ENCODE results near the gene RINL. TPM values are rescaled to one million over a fixed set of nuclear protein-coding genes. Genes with fewer than 3 reads are reported as not detected.
"Not testable (repeated sequence)": the region's sequence is repeated elsewhere in the genome, so short reads cannot be mapped to it uniquely, and the experiment has no call there.

Gene RINL
- total and polyA plus RNA-seq, 2 donors from 2014 or later: 9.5 to 13.0 TPM

- intact Hi-C loops (cut with DNase I): no loop called here
- peaks cover 0 to 9% (median 0%) of the 10 kb centered on the region in 3 donors for H3K4me1 ChIP-seq (ENCODE audit: control insufficient read depth in 2 of 3, insufficient read depth in 2 of 3, low read depth in 1 of 3, low read length in 3 of 3)
- H3K9me3 ChIP-seq (ENCODE audit: control insufficient read depth in 2 of 3, insufficient read depth in 1 of 3, low read length in 3 of 3): no peaks in the 10 kb centered on the region
- no peaks in the 10 kb centered on the region for H3K27me3 ChIP-seq (ENCODE audit: control insufficient read depth, insufficient read depth, low read length)
- DNase-seq: no peak
- no peak for FAIRE-seq
- no peak overlapping the region for H3K27ac ChIP-seq (ENCODE audit: low read depth in 2 of 2, low read length in 2 of 2)
- H3K9ac ChIP-seq (ENCODE audit: low read length in 3 of 3): no peak overlapping the region
- no peak for TF ChIP-seq CTCF (IDR thresholded peaks at IDR 0.05; ENCODE audit: borderline replicate concordance, extremely low read depth, insufficient read depth)
- H3K4me3 ChIP-seq (ENCODE audit: low read length in 3 of 3): no peak overlapping the region
- peaks cover 0 to 21% (median 18%) of the 10 kb centered on the region in 3 donors for H3K36me3 ChIP-seq (ENCODE audit: control insufficient read depth in 2 of 3, insufficient read depth in 3 of 3, low read length in 3 of 3)
Observed at GRCh38 chr19:38889803-38890202, 11.7 kb upstream of the RINL start.

DNA sequence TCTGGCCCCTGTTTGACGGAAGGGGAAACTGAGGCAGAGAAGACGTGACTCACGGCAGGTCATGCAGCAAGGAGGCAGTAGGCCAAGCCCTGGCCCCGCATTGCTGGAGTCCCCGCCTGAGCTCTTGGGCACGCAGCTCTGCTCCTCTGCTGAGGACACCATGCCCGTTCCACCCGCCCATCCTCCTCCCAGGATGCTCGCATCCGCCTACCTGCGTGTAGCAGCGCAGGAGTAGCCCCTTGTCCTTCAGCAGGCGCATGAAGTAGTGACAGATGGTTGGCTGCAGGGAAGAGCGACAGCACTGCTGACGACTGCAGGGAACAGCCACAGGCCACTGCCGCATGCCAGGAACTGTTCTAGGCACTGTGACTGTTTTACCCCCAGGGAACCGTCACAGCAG is 10.8 kb upstream of the RINL start:
- FAIRE-seq: no peak
- intact Hi-C loops (cut with DNase I): no loop called here
- H3K27ac ChIP-seq (ENCODE audit: low read depth in 2 of 2, low read length in 2 of 2): no peak overlapping the region
- no peaks in the 10 kb centered on the region for H3K27me3 ChIP-seq (ENCODE audit: control insufficient read depth, insufficient read depth, low read length)
- H3K36me3 ChIP-seq (ENCODE audit: control insufficient read depth in 2 of 3, insufficient read depth in 3 of 3, low read length in 3 of 3): peaks cover 0 to 23% (median 18%) of the 10 kb centered on the region in 3 donors
- H3K9ac ChIP-seq (ENCODE audit: low read length in 3 of 3): no peak overlapping the region
- H3K4me1 ChIP-seq (ENCODE audit: control insufficient read depth in 2 of 3, insufficient read depth in 2 of 3, low read depth in 1 of 3, low read length in 3 of 3): peaks cover 0 to 2% (median 0%) of the 10 kb centered on the region in 3 donors
- no peak for TF ChIP-seq CTCF (IDR thresholded peaks at IDR 0.05; ENCODE audit: borderline replicate concordance, extremely low read depth, insufficient read depth)
- H3K9me3 ChIP-seq (ENCODE audit: control insufficient read depth in 2 of 3, insufficient read depth in 1 of 3, low read length in 3 of 3): no peaks in the 10 kb centered on the region
- H3K4me3 ChIP-seq (ENCODE audit: low read length in 3 of 3): no peak overlapping the region
- DNase-seq: no peak

DNA sequence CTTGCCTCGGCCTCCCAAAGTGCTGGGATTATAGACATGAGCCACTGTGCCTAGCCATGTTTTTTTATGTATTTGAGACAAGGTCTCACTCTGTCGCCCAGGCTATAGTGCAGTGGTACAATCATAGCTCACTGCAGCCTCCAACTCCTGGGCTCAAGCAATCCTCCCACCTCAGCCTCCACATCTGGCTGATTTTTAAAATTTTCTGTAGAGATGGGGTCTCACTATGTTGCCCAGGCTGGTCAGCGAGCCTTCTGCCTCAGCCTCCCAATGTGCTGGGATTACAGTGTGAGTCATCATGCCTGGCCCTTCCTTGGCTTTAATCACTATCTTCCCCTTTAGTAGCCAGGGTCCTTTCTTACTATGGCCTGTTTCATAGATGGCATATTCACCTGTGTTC is 6.6 kb upstream of the RINL start:
- H3K4me3 ChIP-seq (ENCODE audit: low read length in 3 of 3); intact Hi-C loops (cut with DNase I); H3K9ac ChIP-seq (ENCODE audit: low read length in 3 of 3); H3K27ac ChIP-seq (ENCODE audit: low read depth in 2 of 2, low read length in 2 of 2); H3K27me3 ChIP-seq (ENCODE audit: control insufficient read depth, insufficient read depth, low read length); FAIRE-seq; H3K9me3 ChIP-seq (ENCODE audit: control insufficient read depth in 2 of 3, insufficient read depth in 1 of 3, low read length in 3 of 3); H3K4me1 ChIP-seq (ENCODE audit: control insufficient read depth in 2 of 3, insufficient read depth in 2 of 3, low read depth in 1 of 3, low read length in 3 of 3); DNase-seq: not testable (repeated sequence)
- peaks cover 0 to 19% (median 13%) of the 10 kb centered on the region in 3 donors for H3K36me3 ChIP-seq (ENCODE audit: control insufficient read depth in 2 of 3, insufficient read depth in 3 of 3, low read length in 3 of 3)

DNA sequence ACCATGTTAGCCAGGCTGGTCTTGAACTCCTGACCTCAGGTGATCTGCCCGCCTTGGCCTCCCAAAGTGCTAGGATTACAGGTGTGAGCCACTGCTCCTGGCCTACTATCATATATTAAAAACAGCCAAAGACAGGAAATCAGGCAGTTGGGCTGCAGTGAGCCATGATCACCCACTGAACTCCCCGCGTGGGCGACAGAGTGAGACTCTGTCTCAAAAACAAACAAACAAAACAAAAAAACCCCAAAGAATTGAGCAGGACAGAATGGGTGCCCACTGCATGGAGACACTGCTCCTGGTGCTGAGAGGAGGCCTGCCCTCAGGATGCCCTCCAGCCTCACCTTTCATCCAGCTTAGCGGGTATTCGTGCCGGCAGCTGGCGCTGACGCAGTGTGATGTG is 5.2 kb upstream of the RINL start:
- Histone ChIP-seq H3K9ac (ENCODE audit: low read length in 3 of 3) (no peak overlapping the region), H3K27me3 (ENCODE audit: control insufficient read depth, insufficient read depth, low read length) (no peaks in the 10 kb centered on the region), H3K9me3 (ENCODE audit: control insufficient read depth in 2 of 3, insufficient read depth in 1 of 3, low read length in 3 of 3) (no peaks in the 10 kb centered on the region), H3K36me3 (ENCODE audit: control insufficient read depth in 2 of 3, insufficient read depth in 3 of 3, low read length in 3 of 3) (peaks cover 0 to 8% (median 2%) of the 10 kb centered on the region in 3 donors), H3K4me1 (ENCODE audit: control insufficient read depth in 2 of 3, insufficient read depth in 2 of 3, low read depth in 1 of 3, low read length in 3 of 3) (no peaks in the 10 kb centered on the region), H3K4me3 (ENCODE audit: low read length in 3 of 3) (no peak overlapping the region), H3K27ac (ENCODE audit: low read depth in 2 of 2, low read length in 2 of 2) (no peak overlapping the region)
- intact Hi-C loops (cut with DNase I): no loop called here
- TF ChIP-seq CTCF (IDR thresholded peaks at IDR 0.05; ENCODE audit: borderline replicate concordance, extremely low read depth, insufficient read depth): no peak
- FAIRE-seq: no peak
- DNase-seq: no peak

Measured in kidney (tissue), 14 donors.